ENCODE measurements around the gene SERPINB13. TPM values are rescaled to one million over a fixed set of nuclear protein-coding genes. Genes with fewer than 3 reads are reported as not detected.

SERPINB13 gene
- total and polyA plus RNA-seq, 2 donors (not counting 1 experiment from before 2014, with no cell fraction given): not detected

- Mint-ChIP-seq H3K27me3 (peaks cover 3% of the 10 kb centered on the region), H3K27ac (no peak overlapping the region), H3K4me1 (no peaks in the 10 kb centered on the region), H3K4me3 (no peak overlapping the region), H3K9me3 (ENCODE audit: insufficient read depth) (no peaks in the 10 kb centered on the region)
- Histone ChIP-seq H3K79me2 (ENCODE audit: control insufficient read depth, insufficient read depth, low read length) (no peaks in the 10 kb centered on the region), H3K9ac (ENCODE audit: low read length) (no peak overlapping the region), H3K4me1 (ENCODE audit: control insufficient read depth in 2 of 2, insufficient read depth in 2 of 2, low read length in 2 of 2) (no peaks in the 10 kb centered on the region), H3K27ac (ENCODE audit: low read length in 2 of 2) (no peak overlapping the region), H3K4me3 (ENCODE audit: control extremely low read depth in 1 of 5, extremely low read depth in 1 of 5, insufficient read depth in 1 of 5, low read depth in 2 of 5, low read length in 4 of 5) (no peak overlapping the region), H3K27me3 (replicated peaks in 1 of 4; ENCODE audit: control extremely low read depth in 1 of 4, control insufficient read depth in 3 of 4, insufficient read depth in 4 of 4, low read length in 3 of 4) (no peaks in the 10 kb centered on the region), H3K36me3 (replicated peaks in 1 of 2; ENCODE audit: control extremely low read depth in 1 of 2, control insufficient read depth in 1 of 2, extremely low read depth in 1 of 2, insufficient read depth in 2 of 2, low read length in 1 of 2) (no peaks in the 10 kb centered on the region), H3K4me2 (replicated peaks; ENCODE audit: low read depth, low read length, poor library complexity, severe bottlenecking) (no peak overlapping the region), H4K20me1 (ENCODE audit: control insufficient read depth, insufficient read depth, low read length, poor library complexity, severe bottlenecking) (no peaks in the 10 kb centered on the region), H3K9me3 (ENCODE audit: control extremely low read depth in 1 of 3, control insufficient read depth in 2 of 3, insufficient read depth in 1 of 3, low read length in 2 of 3) (no peaks in the 10 kb centered on the region), H2AFZ (ENCODE audit: insufficient read depth, low read depth, low read length, poor library complexity, severe bottlenecking) (no peak overlapping the region)
- intact Hi-C loops (cut with micrococcal nuclease): no loop called here
- ChIA-PET POLR2A (no interaction called here), CTCF (no interaction called here)
- no peak for DNase-seq
- ATAC-seq (ENCODE audit: low read depth): no peak
- no peak for TF ChIP-seq EZH2 (IDR thresholded peaks at IDR 0.05; ENCODE audit: borderline replicate concordance, insufficient read depth, low read depth, low read length, poor library complexity, severe bottlenecking)
- TF ChIP-seq CTCF (IDR thresholded peaks at IDR 0.05): no peak
- 72% methylated on average over 5 of the region's 7 CpGs for WGBS (ENCODE audit: insufficient coverage)
Observed at GRCh38 chr18:63648241-63648640, 61.1 kb downstream of the SERPINB13 start.

Other genes with a start within 250 kb of the SERPINB13 start
- gene KDSR, start 220.1 kb upstream of the SERPINB13 start, total RNA-seq: 21.1 and 26.4 TPM in 2 replicates
- 6.4 and 10.5 TPM in 2 replicates for gene KDSR, start 220.1 kb upstream of the SERPINB13 start, polyA plus RNA-seq
- 91.5 and 93.9 TPM in 2 replicates for gene VPS4B, start 164.9 kb upstream of the SERPINB13 start, total RNA-seq
- 14.5 and 26.4 TPM in 2 replicates for gene VPS4B, start 164.9 kb upstream of the SERPINB13 start, polyA plus RNA-seq
- gene SERPINB5, start 110.4 kb upstream of the SERPINB13 start, total RNA-seq: not detected in 2 replicates
- not detected in 2 replicates for gene SERPINB5, start 110.4 kb upstream of the SERPINB13 start, polyA plus RNA-seq
- not detected in 2 replicates for gene SERPINB12, start 45.0 kb upstream of the SERPINB13 start, total RNA-seq
- not detected in 2 replicates for gene SERPINB12, start 45.0 kb upstream of the SERPINB13 start, polyA plus RNA-seq
- gene SERPINB4, start 56.9 kb downstream of the SERPINB13 start, total RNA-seq: not detected in 2 replicates
- gene SERPINB4, start 56.9 kb downstream of the SERPINB13 start, polyA plus RNA-seq: not detected in 2 replicates
- gene SERPINB3, start 74.5 kb downstream of the SERPINB13 start, total RNA-seq: not detected in 2 replicates
- gene SERPINB3, start 74.5 kb downstream of the SERPINB13 start, polyA plus RNA-seq: not detected in 2 replicates
- gene SERPINB11, start 115.6 kb downstream of the SERPINB13 start, total RNA-seq: not detected in 2 replicates
- gene SERPINB11, start 115.6 kb downstream of the SERPINB13 start, polyA plus RNA-seq: not detected in 2 replicates
- gene SERPINB7, start 188.1 kb downstream of the SERPINB13 start, total RNA-seq: not detected in 2 replicates
- not detected in 2 replicates for gene SERPINB7, start 188.1 kb downstream of the SERPINB13 start, polyA plus RNA-seq